Activated CD4-positive, alpha-beta memory T cell treated with anti-CD3 and anti-CD28 coated beads for 36 hours (primary cell): ENCODE measurements around the gene GP5. TPM values are rescaled to one million over a fixed set of nuclear protein-coding genes. Genes with fewer than 3 reads are reported as not detected.

ENCODE experiments used
- CTCF ChIA-PET: fragments of 350-600 bp; sonication (Branson Sonifier 250); formaldehyde crosslinking; loops from one replicate; lab custom pipeline; 2021; ENCODE audit warnings: antibody characterized with exemption, inconsistent platforms; lab: Charles Lee
- POLR2A ChIA-PET: fragments of 350-600 bp; sonication (Branson Sonifier 250); formaldehyde crosslinking; loops from one replicate; lab custom pipeline; 2021; ENCODE audit warnings: antibody characterized with exemption; lab: Charles Lee
- DNase-seq: peaks from one replicate; pipeline ENCODE4 v3.0.0-alpha.2; 2020
- H3K27ac Mint-ChIP-seq: one replicate; pipeline ENCODE4 v1.8.0; 2021; ENCODE audit warnings: mixed read lengths
- H3K27me3 Mint-ChIP-seq: one replicate; pipeline ENCODE4 v1.8.0; 2021; ENCODE audit warnings: mixed read lengths
- H3K36me3 Mint-ChIP-seq: one replicate; pipeline ENCODE4 v1.8.0; 2021; ENCODE audit warnings: mixed read lengths
- H3K4me1 Mint-ChIP-seq: one replicate; pipeline ENCODE4 v1.8.0; 2021; ENCODE audit warnings: low read depth, mixed read lengths
- H3K4me3 Mint-ChIP-seq: one replicate; pipeline ENCODE4 v1.8.0; 2021; ENCODE audit warnings: mild to moderate bottlenecking, mixed read lengths
- H3K9me3 Mint-ChIP-seq: one replicate; pipeline ENCODE4 v1.8.0; 2021; ENCODE audit warnings: mixed read lengths
- intact Hi-C: fragments of 100-400 bp; cut with micrococcal nuclease; formaldehyde crosslinking; loops from one replicate; pipeline ENCODE4 v1.15.1; 2023
- total RNA-seq, 2 experiments: library from RNA; stranded (reverse); gene quantifications; one replicate each; pipeline ENCODE4 v1.2.3, GENCODE V29; 2021

GP5 gene
- total RNA-seq, 2 experiments from 2014 or later = 0.24 to 0.31 TPM

- Mint-ChIP-seq H3K9me3 (no peaks in the 10 kb centered on the region), H3K27ac (no peak overlapping the region), H3K36me3 (no peaks in the 10 kb centered on the region), H3K4me3 (peak overlapping the region; percentile 61), H3K27me3 (peaks cover 32% of the 10 kb centered on the region), H3K4me1 (peaks cover 51% of the 10 kb centered on the region)
- DNase-seq = peak; percentile 53
- CTCF ChIA-PET = interaction anchor here (0.7 to 6.2 kb wide), 9 partner anchors 9 to 617 kb away, joined by 3 to 47 read pairs (median 3); no protein-coding TSS in a partner anchor
- intact Hi-C loops = loop anchor here (2.0 kb wide), 1 partner anchor 260 kb away; the partner anchor contains the start of gene HES1
- POLR2A ChIA-PET = interaction anchor here (0.6 to 1.4 kb wide), 2 partner anchors 63 to 859 kb away, joined by 3 read pairs; no protein-coding TSS in a partner anchor
Measured at GRCh38 chr3:194396859-194397756, 2.0 kb downstream of the GP5 start.

GRCh38 chr3:194396539-194396858 lies 2.6 kb downstream of the GP5 start:
- ChIA-PET CTCF (interaction anchor here (0.9 to 6.2 kb wide), 5 partner anchors 9 to 616 kb away, joined by 3 to 47 read pairs (median 10); no protein-coding TSS in a partner anchor), POLR2A (interaction anchor here (0.6 kb wide), 1 partner anchor 860 kb away, joined by 3 read pairs; no protein-coding TSS in a partner anchor)
- peaks cover 32% of the 10 kb centered on the region for H3K27me3 Mint-ChIP-seq
- no peaks in the 10 kb centered on the region for H3K36me3 Mint-ChIP-seq
- peak overlapping the region; percentile 44 for H3K4me3 Mint-ChIP-seq
- H3K9me3 Mint-ChIP-seq = no peaks in the 10 kb centered on the region
- peaks cover 51% of the 10 kb centered on the region for H3K4me1 Mint-ChIP-seq
- no peak for DNase-seq
- H3K27ac Mint-ChIP-seq = no peak overlapping the region
- intact Hi-C loops = loop anchor here (2.0 kb wide), 1 partner anchor 260 kb away; the partner anchor contains the start of gene HES1

GRCh38 chr3:194395778-194396538 lies 3.1 kb downstream of the GP5 start:
- Mint-ChIP-seq H3K27me3 (peaks cover 33% of the 10 kb centered on the region), H3K4me3 (peak overlapping the region; percentile 44), H3K36me3 (no peaks in the 10 kb centered on the region), H3K9me3 (peaks cover 2% of the 10 kb centered on the region), H3K27ac (peak overlapping the region; percentile 49), H3K4me1 (peaks cover 51% of the 10 kb centered on the region)
- intact Hi-C loops = loop anchor here (1.0 to 2.0 kb wide), 3 partner anchors 189 to 259 kb away; partner anchors contain the start of genes HES1 and TMEM44
- ChIA-PET POLR2A (interaction anchor here (0.6 kb wide), 2 partner anchors 279 to 861 kb away, joined by 3 read pairs; no protein-coding TSS in a partner anchor), CTCF (interaction anchor here (0.9 to 6.2 kb wide), 6 partner anchors 8 to 616 kb away, joined by 3 to 47 read pairs (median 8); no protein-coding TSS in a partner anchor)
- DNase-seq = peak; percentile 74

- Mint-ChIP-seq H3K4me1 (peaks cover 51% of the 10 kb centered on the region), H3K36me3 (no peaks in the 10 kb centered on the region), H3K27me3 (peaks cover 36% of the 10 kb centered on the region), H3K4me3 (no peak overlapping the region), H3K9me3 (peaks cover 7% of the 10 kb centered on the region), H3K27ac (peak overlapping the region; percentile 49)
- POLR2A ChIA-PET = interaction anchor here (0.6 kb wide), 1 partner anchor 280 kb away, joined by 3 read pairs; no protein-coding TSS in a partner anchor
- CTCF ChIA-PET = interaction anchor here (1.9 to 6.2 kb wide), 3 partner anchors 9 to 61 kb away, joined by 5 to 47 read pairs (median 30); no protein-coding TSS in a partner anchor
- intact Hi-C loops = loop anchor here (1.0 to 2.0 kb wide), 2 partner anchors 190 to 238 kb away; partner anchors contain the start of gene TMEM44
- peak; percentile 15 for DNase-seq
Measured at GRCh38 chr3:194395212-194395611, 3.9 kb downstream of the GP5 start.

- H3K4me3 Mint-ChIP-seq = no peak overlapping the region
- CTCF ChIA-PET = interaction anchor here (0.7 to 1.1 kb wide), 3 partner anchors 10 to 49 kb away, joined by 3 read pairs; no protein-coding TSS in a partner anchor
- H3K27ac Mint-ChIP-seq = no peak overlapping the region
Measured at GRCh38 chr3:194392576-194392975, 6.5 kb downstream of the GP5 start.

GRCh38 chr3:194390835-194391234 lies 8.2 kb downstream of the GP5 start:
- Mint-ChIP-seq H3K27ac (no peak overlapping the region), H3K9me3 (peaks cover 7% of the 10 kb centered on the region), H3K27me3 (peaks cover 13% of the 10 kb centered on the region), H3K4me1 (peaks cover 15% of the 10 kb centered on the region), H3K36me3 (peaks cover 2% of the 10 kb centered on the region), H3K4me3 (no peak overlapping the region)
- POLR2A ChIA-PET = no interaction called here
- CTCF ChIA-PET = interaction anchor here (1.3 kb wide), 1 partner anchor 46 kb away, joined by 6 read pairs; no protein-coding TSS in a partner anchor
- no peak for DNase-seq
- intact Hi-C loops = no loop called here

More at GRCh38 chr3:194392576-194392975, 6.5 kb downstream of the GP5 start:
- H3K27me3 Mint-ChIP-seq = peaks cover 23% of the 10 kb centered on the region
- POLR2A ChIA-PET = no interaction called here
- peaks cover 2% of the 10 kb centered on the region for H3K36me3 Mint-ChIP-seq
- DNase-seq = no peak
- peaks cover 30% of the 10 kb centered on the region for H3K4me1 Mint-ChIP-seq
- intact Hi-C loops = no loop called here
- H3K9me3 Mint-ChIP-seq = peaks cover 7% of the 10 kb centered on the region

GRCh38 chr3:194389269-194389668 lies 9.8 kb downstream of the GP5 start:
- no peak for DNase-seq
- intact Hi-C loops = no loop called here
- ChIA-PET POLR2A (no interaction called here), CTCF (interaction anchor here (0.9 to 1.3 kb wide), 2 partner anchors 10 to 44 kb away, joined by 3 to 6 read pairs; partner anchors contain the start of gene GP5)
- Mint-ChIP-seq H3K4me3 (no peak overlapping the region), H3K36me3 (peaks cover 2% of the 10 kb centered on the region), H3K27me3 (peaks cover 9% of the 10 kb centered on the region), H3K27ac (no peak overlapping the region), H3K9me3 (peaks cover 7% of the 10 kb centered on the region), H3K4me1 (no peaks in the 10 kb centered on the region)

GRCh38 chr3:194387926-194388418 lies 11.1 kb downstream of the GP5 start:
- POLR2A ChIA-PET = no interaction called here
- Mint-ChIP-seq H3K27ac (no peak overlapping the region), H3K36me3 (peaks cover 2% of the 10 kb centered on the region), H3K4me1 (no peaks in the 10 kb centered on the region), H3K4me3 (no peak overlapping the region), H3K9me3 (peaks cover 7% of the 10 kb centered on the region), H3K27me3 (peaks cover 9% of the 10 kb centered on the region)
- intact Hi-C loops = no loop called here
- no peak for DNase-seq
- CTCF ChIA-PET = interaction anchor here (0.6 to 1.0 kb wide), 2 partner anchors 9 to 56 kb away, joined by 3 read pairs; no protein-coding TSS in a partner anchor

GRCh38 chr3:194387276-194387675 lies 11.8 kb downstream of the GP5 start:
- POLR2A ChIA-PET = no interaction called here
- H3K27me3 Mint-ChIP-seq = peaks cover 6% of the 10 kb centered on the region
- H3K27ac Mint-ChIP-seq = no peak overlapping the region
- H3K4me1 Mint-ChIP-seq = no peaks in the 10 kb centered on the region
- DNase-seq = no peak
- peaks cover 7% of the 10 kb centered on the region for H3K9me3 Mint-ChIP-seq
- intact Hi-C loops = no loop called here
- CTCF ChIA-PET = interaction anchor here (1.0 to 2.2 kb wide), 2 partner anchors 9 to 53 kb away, joined by 3 to 6 read pairs; no protein-coding TSS in a partner anchor
- H3K4me3 Mint-ChIP-seq = no peak overlapping the region
- peaks cover 2% of the 10 kb centered on the region for H3K36me3 Mint-ChIP-seq

GRCh38 chr3:194386648-194387047 lies 12.4 kb downstream of the GP5 start:
- peaks cover 6% of the 10 kb centered on the region for H3K27me3 Mint-ChIP-seq
- no peak overlapping the region for H3K27ac Mint-ChIP-seq
- H3K4me3 Mint-ChIP-seq = no peak overlapping the region
- H3K9me3 Mint-ChIP-seq = peaks cover 7% of the 10 kb centered on the region
- CTCF ChIA-PET = interaction anchor here (1.3 to 2.2 kb wide), 2 partner anchors 12 to 53 kb away, joined by 3 to 6 read pairs; no protein-coding TSS in a partner anchor
- H3K4me1 Mint-ChIP-seq = no peaks in the 10 kb centered on the region
- H3K36me3 Mint-ChIP-seq = peaks cover 2% of the 10 kb centered on the region
- no peak for DNase-seq
- intact Hi-C loops = no loop called here
- POLR2A ChIA-PET = no interaction called here

- Mint-ChIP-seq H3K36me3 (peaks cover 2% of the 10 kb centered on the region), H3K4me3 (no peak overlapping the region), H3K4me1 (no peaks in the 10 kb centered on the region), H3K9me3 (peaks cover 7% of the 10 kb centered on the region), H3K27ac (no peak overlapping the region), H3K27me3 (peaks cover 6% of the 10 kb centered on the region)
- intact Hi-C loops = no loop called here
- ChIA-PET CTCF (interaction anchor here (1.0 to 2.2 kb wide), 3 partner anchors 11 to 52 kb away, joined by 3 to 6 read pairs (median 3); no protein-coding TSS in a partner anchor), POLR2A (no interaction called here)
- no peak for DNase-seq
Measured at GRCh38 chr3:194386066-194386465, 13.0 kb downstream of the GP5 start.
